GM21717 (cell line): ENCODE measurements around the gene CRAT.
"Not testable (repeated sequence)": the region's sequence is repeated elsewhere in the genome, so short reads cannot be mapped to it uniquely, and the experiment has no call there.

ENCODE experiments used
- ATAC-seq: cut with Tn5 transposase; IDR thresholded peaks from one replicate; pipeline ENCODE4 v1.9.1; 2021; ENCODE audit warnings: mild to moderate bottlenecking, moderate library complexity; ENCODE audit not compliant: unreplicated experiment

CRAT gene

DNA sequence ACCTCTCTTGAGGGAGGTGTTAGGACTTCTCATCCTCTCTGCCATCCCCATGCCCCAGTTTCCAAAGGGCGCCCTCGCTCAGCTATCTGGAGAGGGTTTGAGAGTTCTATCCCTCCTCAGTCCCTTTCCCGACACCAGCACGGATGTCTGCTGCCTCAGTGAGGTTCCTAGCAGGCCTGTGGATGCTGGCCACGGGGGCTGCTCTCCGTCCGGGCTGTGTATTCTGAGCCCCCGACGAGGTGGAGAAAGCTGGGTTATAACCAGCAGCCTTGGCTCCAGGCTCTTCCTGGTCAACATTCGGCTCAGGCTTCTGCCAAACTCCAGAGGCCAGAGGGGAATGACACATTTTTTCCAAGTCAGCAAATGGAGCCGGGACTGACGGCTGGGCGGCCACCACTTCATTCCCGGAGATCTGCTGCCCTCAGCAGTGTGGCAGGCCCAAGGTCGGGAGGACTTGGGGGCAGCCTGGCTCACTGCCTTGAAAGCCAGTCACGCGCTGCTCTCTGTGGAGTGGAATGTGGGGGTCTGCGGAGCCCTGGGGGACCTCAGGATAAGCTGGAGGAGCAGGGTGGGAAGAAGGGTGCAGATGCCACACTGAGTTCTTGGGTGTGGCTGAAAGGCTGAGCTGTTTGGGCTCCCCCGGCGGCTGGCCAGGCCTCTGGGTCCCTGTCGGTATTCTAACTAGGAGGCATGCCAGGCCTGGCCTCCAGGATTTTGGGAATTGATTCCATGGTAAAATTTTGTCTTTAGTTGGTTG lies 28.1 kb upstream of the CRAT start:
- no peak for ATAC-seq

DNA sequence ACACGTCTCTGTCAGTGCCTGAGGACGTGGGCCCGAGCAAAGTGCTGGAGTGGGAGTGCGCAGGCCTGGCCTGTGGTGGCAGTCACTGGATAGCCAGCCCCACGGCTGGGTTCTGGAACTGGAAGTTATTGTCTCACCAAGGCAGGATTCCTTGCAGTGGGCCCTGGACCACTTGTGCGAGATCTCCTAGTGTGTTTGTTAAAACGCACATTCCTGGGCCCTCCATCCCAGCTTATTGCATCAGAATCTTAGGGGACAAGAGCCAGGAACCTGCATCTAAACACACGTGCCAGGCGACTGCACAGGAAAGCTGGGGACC lies 27.5 kb upstream of the CRAT start:
- ATAC-seq, result no peak

GRCh38 chr9:129137292-129138143 lies 26.9 kb upstream of the CRAT start:
- ATAC-seq, result no peak

- ATAC-seq, result no peak
These were observed 25.9 kb upstream of the CRAT start for GRCh38 chr9:129136446-129137035.

DNA sequence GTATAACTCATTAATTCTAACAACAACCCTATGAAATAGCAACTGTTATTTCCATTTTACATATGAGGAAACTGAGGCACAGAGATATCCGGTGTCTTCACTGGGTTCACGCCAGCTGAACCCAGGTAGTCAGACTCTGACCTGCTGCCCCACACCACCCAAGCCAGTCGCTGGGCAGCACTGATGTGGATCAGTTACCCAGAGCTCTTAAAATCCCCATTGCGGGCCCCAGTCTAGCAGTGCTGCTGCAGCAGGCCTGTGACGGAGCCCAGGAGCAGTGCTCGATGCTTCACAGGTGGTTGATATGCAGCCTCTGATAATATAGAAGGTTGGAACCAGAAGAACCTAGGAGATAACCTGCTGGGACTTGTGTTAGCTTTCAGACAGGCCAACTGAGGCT lies 24.9 kb upstream of the CRAT start:
- ATAC-seq, result no peak

GRCh38 chr9:129133082-129133481 lies 22.5 kb upstream of the CRAT start:
- ATAC-seq, result no peak

GRCh38 chr9:129131300-129132145 lies 20.9 kb upstream of the CRAT start:
- no peak for ATAC-seq

- ATAC-seq, result no peak
These were observed 20.2 kb upstream of the CRAT start for GRCh38 chr9:129130791-129131190.

DNA sequence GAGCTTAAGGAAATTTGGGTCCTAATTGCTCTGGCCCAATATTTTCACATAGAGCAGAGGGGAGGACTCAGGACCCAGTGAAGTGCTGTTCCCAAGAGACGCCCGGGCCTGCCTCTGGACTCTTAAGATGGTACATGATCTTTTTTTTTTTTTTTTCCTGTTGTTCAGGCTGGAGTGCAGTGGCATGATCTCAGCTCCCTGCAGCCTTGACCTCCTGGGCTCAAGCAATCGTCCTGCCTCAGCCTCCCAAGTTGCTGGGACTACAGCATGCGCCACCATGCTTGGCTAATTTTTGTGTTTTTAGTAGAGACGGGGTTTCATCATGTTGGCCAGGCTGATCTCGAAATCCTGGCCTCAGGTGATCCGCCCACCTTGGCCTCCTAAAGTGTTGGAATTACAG lies 19.7 kb upstream of the CRAT start:
- not testable (repeated sequence) for ATAC-seq

DNA sequence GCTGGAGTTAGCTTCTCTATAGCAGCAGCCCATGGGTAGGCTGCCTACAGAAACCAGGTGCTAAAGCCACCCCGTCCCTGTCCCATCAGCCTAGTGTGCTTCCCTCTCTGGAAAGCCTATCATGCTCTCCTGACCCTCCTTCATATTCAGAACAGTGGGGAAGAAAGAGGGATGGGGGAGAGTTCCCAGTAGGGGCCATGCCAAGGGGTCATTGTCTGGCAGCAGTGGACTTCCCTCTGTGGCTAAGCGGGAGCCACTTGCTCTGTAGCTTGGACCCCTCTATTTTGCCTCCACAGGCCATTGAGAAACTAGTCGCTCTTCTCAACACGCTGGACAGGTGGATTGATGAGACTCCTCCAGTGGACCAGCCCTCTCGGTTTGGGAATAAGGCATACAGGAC lies 18.1 kb upstream of the CRAT start:
- ATAC-seq, result no peak

GRCh38 chr9:129126749-129127618 lies 16.4 kb upstream of the CRAT start:
- no peak for ATAC-seq

DNA sequence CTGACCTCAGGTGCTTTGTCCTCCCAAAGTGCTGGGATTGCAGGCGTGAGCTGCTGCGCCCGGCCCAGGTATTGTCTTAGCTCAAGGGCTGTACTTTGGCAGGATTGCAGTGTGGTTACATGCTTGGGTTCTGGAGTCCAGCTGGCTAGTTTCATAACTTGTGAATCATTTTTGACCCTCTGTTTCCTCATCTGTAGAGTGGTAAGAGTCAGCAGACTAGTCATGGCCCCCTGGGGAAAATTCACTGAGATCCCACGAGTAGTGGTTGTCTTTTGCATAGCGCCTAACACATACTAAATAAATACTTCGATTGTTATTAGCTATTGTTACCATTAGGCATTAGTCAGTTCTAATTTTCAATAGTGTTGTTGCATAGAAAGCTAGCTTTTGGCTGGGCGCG lies 14.9 kb upstream of the CRAT start:
- no peak for ATAC-seq

DNA sequence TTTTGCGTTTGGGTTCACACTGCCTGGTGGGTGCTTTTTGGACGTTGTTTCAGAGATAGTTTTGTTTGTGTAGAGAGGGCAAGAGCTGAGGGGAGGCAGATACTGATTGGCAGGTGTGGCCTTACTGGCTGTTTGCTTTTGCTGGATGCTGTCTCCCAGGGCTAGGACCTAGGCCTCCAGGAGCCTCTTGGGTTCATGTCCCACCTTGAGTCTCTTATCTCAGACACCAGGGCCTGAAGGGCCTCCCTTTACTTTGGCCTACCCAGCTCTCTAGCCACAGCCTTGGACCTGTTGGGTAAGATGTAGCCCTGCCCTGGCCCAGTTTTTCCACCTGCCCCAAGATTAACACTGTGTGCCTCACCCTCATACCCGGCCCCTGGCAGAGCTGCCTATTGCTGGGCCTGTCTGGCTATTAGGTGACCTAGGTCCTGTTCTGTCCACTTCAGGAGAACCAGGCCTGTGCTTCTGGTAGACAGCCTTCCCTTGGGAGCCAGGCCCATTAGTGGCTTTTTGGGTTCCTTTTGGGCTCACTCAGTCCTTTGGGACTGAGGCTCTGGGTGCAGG lies 14.0 kb upstream of the CRAT start:
- no peak for ATAC-seq

DNA sequence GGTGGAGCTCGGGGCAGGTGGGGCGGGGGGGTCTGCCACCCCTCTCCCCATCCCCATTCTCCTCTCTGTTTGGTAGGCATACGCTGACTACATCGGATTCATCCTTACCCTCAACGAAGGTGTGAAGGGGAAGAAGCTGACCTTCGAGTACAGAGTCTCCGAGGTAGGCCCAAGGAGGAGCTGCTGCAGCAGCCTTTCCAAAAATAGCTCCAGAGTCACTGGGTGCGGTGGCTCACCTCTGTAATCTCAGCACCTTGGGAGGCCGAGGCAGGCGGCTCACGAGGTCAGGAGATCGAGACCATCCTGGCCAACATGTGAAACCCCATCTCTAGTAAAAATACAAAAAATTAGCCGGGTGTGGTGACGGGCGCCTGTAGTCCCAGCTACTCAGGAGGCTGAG lies 12.4 kb upstream of the CRAT start:
- ATAC-seq, result not testable (repeated sequence)

DNA sequence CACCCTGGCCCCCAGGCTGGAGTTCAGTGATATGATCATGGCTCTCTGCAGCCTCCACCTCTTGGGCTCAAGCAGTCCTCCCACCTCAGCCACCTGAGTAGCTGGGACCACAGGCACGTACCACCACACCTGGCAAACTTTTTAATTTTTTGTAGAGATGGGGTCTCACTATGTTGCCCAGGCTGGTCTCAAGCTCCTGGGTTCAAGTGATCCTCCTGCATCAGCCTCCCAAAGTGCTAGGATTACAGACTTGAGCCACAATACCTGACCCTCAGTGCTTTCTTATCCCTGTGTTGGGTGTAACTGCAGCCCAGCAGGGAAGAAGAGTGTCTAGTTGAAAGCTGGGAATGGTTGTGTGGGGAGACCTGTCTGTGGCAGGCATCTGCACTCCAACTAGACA lies 11.5 kb upstream of the CRAT start:
- ATAC-seq, result no peak

DNA sequence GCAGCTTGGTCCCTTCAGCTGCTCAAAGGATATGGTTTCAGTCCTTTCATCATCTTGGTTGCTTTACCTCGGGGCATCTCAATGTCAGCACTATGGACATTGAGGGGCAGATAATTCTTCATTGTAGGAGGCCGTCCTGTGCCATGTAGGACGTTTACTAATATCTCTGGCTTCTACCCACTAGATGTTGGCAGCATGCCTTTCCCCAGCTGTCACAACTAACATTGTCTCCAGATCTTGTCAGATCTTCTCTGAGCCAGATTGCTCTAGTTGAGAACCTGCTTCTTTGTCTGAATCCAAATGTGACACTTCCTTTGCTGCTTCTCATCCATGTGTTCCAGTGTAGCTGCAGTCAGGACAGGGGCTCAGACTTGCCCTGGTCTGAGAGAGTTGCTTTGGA lies 10.9 kb upstream of the CRAT start:
- no peak for ATAC-seq

DNA sequence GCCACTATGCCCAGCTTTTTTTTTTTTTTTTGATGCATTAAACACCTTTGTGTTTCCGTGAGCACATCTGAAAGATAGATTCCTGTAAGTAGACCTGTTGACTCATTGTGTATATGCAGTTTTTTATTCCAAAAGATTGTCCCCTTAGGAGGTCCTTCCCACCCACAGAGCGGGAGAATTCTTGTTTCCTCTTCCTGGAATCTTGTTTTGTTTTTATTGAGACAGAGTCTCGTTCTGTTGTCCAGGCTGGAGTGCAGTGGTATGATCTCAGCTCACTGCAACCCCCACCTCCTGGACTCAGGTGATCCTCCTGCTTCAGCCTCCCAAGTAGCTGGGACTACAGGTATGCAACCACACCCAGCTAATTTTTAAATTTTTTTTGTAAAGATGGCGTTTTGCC lies 8.2 kb upstream of the CRAT start:
- no peak for ATAC-seq

- ATAC-seq, result no peak
These were observed 3.2 kb upstream of the CRAT start for GRCh38 chr9:129113645-129114304.

GRCh38 chr9:129112526-129112925 lies 1.9 kb upstream of the CRAT start:
- ATAC-seq, result not testable (repeated sequence)
